ENCODE results near the gene IQSEC2.

Gene IQSEC2

GRCh38 chrX:53305219-53305995 lies 24.0 kb upstream of the IQSEC2 start:
- DNase-seq = no peak

GRCh38 chrX:53303195-53303594 lies 21.8 kb upstream of the IQSEC2 start:
- no peak for DNase-seq

GRCh38 chrX:53300157-53300556 lies 18.8 kb upstream of the IQSEC2 start:
- no peak for DNase-seq

GRCh38 chrX:53294024-53294648 lies 12.8 kb upstream of the IQSEC2 start:
- no peak for DNase-seq

DNA sequence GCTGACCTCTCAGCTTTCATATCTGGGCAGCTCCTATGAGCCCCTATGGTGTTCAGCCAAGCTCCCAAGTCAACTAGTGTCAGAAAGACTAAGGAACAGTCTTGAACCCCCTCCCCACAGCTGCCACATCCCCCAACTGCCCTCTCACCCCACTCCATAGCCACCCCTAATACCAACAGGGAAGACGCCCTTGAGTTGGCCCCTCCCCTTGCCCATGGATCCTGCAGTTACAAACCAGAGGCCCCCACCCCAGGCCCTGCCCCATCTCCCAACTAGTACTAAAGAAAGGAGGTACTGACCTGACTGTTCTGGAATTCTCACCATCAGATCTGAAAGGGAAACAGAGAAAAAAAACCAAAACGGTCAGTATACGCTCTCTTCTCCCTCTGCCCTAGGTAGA lies 10.2 kb upstream of the IQSEC2 start:
- no peak for DNase-seq

DNA sequence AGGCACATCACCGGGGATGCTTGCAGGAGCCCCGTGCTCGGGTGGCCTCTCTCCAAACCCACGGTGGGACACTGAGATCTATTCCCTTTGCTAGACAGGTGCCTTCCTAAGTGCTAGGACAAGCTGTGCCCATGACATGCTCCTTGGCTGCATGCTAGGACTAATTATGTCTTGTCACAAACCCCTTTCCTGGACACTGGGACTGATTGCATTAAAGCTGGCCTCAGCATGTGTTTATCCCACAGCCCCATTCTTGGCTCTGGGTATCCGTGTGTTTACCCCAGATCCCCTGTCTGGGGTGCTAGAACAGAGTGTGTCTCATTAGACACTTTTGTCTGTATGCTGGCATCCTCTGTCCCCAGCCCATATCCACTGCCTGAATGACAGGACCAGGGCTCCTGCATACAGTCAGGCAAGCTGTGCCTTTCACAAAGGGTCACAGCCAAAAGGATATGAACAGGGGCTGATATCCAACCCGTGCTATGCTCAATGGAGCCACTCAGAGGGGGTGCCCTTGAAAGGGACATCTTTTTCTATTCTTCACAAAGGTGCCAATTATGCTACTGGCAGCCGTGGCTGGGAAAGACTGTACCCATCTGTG lies 9.2 kb upstream of the IQSEC2 start:
- no peak for DNase-seq

DNA sequence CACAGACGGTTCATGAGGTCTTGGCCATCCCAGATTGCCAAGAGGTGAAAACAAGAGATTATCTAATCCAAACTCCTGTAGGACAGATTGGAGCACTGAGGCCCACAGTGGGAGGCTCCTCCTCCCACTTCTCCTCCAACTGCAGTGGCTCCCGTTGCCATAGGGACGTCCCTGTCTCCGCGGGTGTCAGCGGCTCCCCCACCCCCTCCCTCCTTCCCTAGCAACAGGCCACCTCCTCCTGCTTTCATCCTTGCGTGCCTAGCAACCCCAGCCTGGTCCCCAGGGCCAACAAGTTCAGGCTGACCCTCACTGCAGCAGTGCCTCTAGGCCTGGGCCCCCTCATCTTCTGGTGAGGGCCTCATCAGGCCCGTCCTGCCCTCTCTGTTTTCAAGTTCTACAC lies 6.8 kb upstream of the IQSEC2 start:
- DNase-seq = no peak

DNA sequence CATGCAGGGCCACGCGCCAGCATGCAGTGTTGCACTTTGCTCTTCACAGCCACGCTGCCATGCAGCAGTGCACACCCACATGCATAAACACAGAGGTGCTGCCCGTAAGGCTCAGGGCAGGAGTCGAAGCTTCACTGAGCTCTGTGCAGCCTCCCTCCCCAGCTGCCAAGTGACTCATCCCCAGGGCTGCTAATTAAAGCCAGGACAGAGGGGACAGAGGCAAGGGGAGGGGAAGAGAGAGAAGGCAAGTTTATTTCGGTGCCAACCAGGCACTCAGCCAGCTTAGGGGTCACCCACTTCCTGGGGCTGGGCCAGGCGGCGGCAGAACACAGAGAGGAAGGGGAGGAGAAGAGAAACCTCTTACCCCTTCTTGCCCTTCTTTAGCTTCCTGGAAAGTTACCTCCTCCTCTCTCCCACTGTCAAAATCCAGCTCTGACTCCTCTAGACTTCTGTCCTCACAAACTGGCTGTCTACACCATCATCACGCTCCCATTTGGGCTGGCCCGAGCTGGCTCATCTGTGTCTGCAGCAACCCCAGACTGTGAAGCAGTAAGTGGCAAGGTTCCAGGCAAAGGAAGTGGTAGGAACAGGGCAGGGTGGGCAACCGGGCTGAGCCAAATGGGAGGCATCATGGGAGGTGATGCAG lies 6.2 kb upstream of the IQSEC2 start:
- DNase-seq = no peak

DNA sequence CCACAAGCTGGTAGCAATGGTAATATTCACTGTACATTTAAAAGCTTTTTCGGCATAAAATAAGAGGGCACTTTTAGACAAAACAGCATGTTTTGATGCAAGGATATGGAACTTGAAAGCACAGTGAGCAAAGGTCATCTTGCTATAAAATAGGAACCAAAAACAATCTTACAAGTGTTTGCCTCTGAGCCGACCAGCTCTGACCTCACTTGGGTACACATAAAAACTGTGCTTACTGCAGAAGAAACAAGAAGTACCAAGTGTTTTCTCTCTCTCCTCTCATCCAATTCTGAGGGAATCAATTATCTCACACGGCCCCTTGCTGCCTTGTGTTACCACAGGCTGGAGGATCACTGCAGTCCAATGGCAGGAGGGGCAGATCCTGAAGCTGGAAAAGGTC lies 4.8 kb upstream of the IQSEC2 start:
- DNase-seq = no peak

- no peak for DNase-seq
Observed at GRCh38 chrX:53285591-53285990, 4.2 kb upstream of the IQSEC2 start.

DNA sequence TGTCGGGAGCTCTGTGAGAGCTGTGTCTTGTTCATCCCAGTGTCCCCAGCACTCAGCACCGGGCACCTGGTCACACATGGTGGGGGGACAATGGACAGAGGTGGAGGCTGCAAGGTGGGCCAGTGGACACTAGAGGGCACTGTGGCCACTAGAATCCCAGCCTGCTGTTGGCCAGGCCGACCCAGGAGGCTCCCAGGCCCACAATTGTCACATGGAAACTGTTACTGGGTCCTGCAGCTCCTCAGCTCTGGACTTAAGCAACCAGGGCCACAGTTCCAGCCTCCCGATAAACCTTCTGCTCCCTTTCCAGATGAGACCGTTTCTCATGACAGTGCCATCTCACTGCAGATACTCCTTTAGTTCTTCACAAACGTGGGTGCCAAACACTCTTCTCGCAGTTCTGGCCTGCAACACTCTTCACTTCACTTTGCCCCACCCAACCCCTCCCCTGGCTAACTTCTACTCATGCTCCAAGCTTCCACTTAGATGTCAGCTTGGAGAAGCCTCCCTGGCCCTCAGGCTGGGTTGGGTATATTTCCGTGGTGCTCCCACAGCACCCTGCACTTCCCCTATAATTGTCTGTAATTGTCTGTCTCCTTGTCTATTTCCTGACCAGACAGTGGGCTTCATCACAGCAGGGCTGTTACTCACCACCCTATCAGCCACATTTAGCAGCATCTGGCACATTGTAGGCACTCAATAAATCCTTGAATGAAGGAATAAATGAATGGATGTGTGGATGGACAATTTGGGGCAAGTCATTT lies 3.5 kb upstream of the IQSEC2 start:
- DNase-seq = peak; percentile 0

GRCh38 chrX:53283567-53283966 lies 2.2 kb upstream of the IQSEC2 start:
- no peak for DNase-seq

- no peak for DNase-seq
Observed at GRCh38 chrX:53283099-53283498, 1.7 kb upstream of the IQSEC2 start.

GRCh38 chrX:53281963-53282695 lies 745 bp upstream of the IQSEC2 start:
- no peak for DNase-seq

GRCh38 chrX:53280331-53281320 lies 758 bp downstream of the IQSEC2 start:
- DNase-seq = no peak

- DNase-seq = no peak
Observed at GRCh38 chrX:53279296-53280237, 1.8 kb downstream of the IQSEC2 start.

- no peak for DNase-seq
Observed at GRCh38 chrX:53272808-53273337, 8.5 kb downstream of the IQSEC2 start.

GRCh38 chrX:53269536-53270107 lies 11.8 kb downstream of the IQSEC2 start:
- DNase-seq = no peak

GRCh38 chrX:53268173-53268572 lies 13.2 kb downstream of the IQSEC2 start:
- DNase-seq = no peak

Measured in NCI-H526 treated with DMSO at 0.1 percent for 48 hours (cell line).